HepG2 (cell line): ENCODE results near the gene TH. TPM values are rescaled to one million over a fixed set of nuclear protein-coding genes. Genes with fewer than 3 reads are reported as not detected.
A peak's percentile ranks its signal among the peaks of the same experiment; 100 is the strongest.

ENCODE experiments used
- ARID2 ChIP-seq: sonication (generic); formaldehyde crosslinking; IDR thresholded peaks from 2 replicates; pipeline ENCODE4 v1.8.1; 2022; ENCODE audit warnings: mild to moderate bottlenecking, missing genetic modification reagents, borderline replicate concordance
- HMGXB3 ChIP-seq: sonication (generic); formaldehyde crosslinking; IDR thresholded peaks from 2 replicates; pipeline ENCODE4 v1.4.0; 2020; ENCODE audit warnings: missing genetic modification reagents, borderline replicate concordance
- KDM2A ChIP-seq: sonication (generic); formaldehyde crosslinking; IDR thresholded peaks from 2 replicates; pipeline ENCODE4 v1.4.0; 2020; ENCODE audit warnings: low read depth, missing genetic modification reagents, borderline replicate concordance
- MBD4 ChIP-seq: IDR thresholded peaks from 2 replicates; pipeline ENCODE4 v1.6.1; 2012; ENCODE audit warnings: low read length, inconsistent platforms, borderline replicate concordance
- MTA1 ChIP-seq: sonication (generic); formaldehyde crosslinking; IDR thresholded peaks from 2 replicates; pipeline ENCODE4 v1.4.0; 2020; ENCODE audit warnings: missing genetic modification reagents, mild to moderate bottlenecking, borderline replicate concordance
- NFIC ChIP-seq: IDR thresholded peaks from 2 replicates; pipeline ENCODE4 v1.6.1; 2012; ENCODE audit warnings: mild to moderate bottlenecking, low read length, inconsistent platforms
- ONECUT2 ChIP-seq: sonication (generic); formaldehyde crosslinking; IDR thresholded peaks from 2 replicates; pipeline ENCODE4 v1.4.0; 2020; ENCODE audit warnings: missing genetic modification reagents
- PHB2 ChIP-seq: fragments of 450-650 bp; IDR thresholded peaks from 2 replicates; pipeline ENCODE4 v1.6.1; 2018; ENCODE audit not compliant: partially characterized antibody
- POLR2AphosphoS2 ChIP-seq: IDR thresholded peaks from 2 replicates; pipeline ENCODE4 v1.6.1; 2011; ENCODE audit warnings: low read depth, low read length, improper control_type of control experiment
- SP2 ChIP-seq: sonication (generic); formaldehyde crosslinking; IDR thresholded peaks from 2 replicates; pipeline ENCODE4 v1.5.1; 2020; ENCODE audit warnings: mild to moderate bottlenecking, missing genetic modification reagents
- TCF12 ChIP-seq, 2 experiments: fragments of 450-650 bp in 1 of 2; sonication (generic) in 1 of 2; formaldehyde crosslinking in 1 of 2; IDR thresholded peaks; 2 replicates each; pipeline versions ENCODE4 v1.6.1 to v1.8.0; 2017 to 2022; ENCODE audit warnings: antibody characterized with exemption in 1 of 2, mild to moderate bottlenecking in 1 of 2, missing genetic modification reagents in 1 of 2, moderate library complexity in 1 of 2
- THAP7 ChIP-seq: sonication (generic); formaldehyde crosslinking; IDR thresholded peaks from 2 replicates; pipeline ENCODE4 v1.8.1; 2023; ENCODE audit warnings: mild to moderate bottlenecking, missing genetic modification reagents
- TOPORS ChIP-seq: sonication (generic); formaldehyde crosslinking; IDR thresholded peaks from 2 replicates; pipeline ENCODE4 v1.8.0; 2023; ENCODE audit warnings: mild to moderate bottlenecking, missing genetic modification reagents
- ZBED4 ChIP-seq: sonication (generic); formaldehyde crosslinking; IDR thresholded peaks from 2 replicates; pipeline ENCODE4 v1.4.0; 2020; ENCODE audit warnings: missing genetic modification reagents, borderline replicate concordance
- ZNF10 ChIP-seq: sonication (generic); formaldehyde crosslinking; IDR thresholded peaks from 2 replicates; pipeline ENCODE4 v1.4.0; 2020; ENCODE audit warnings: mild to moderate bottlenecking, low read depth, missing genetic modification reagents, borderline replicate concordance
- ZNF329 ChIP-seq: sonication (generic); formaldehyde crosslinking; IDR thresholded peaks from 2 replicates; pipeline ENCODE4 v1.9.0; 2021; ENCODE audit warnings: low read depth, mild to moderate bottlenecking, missing genetic modification reagents
- ZNF441 ChIP-seq: sonication (generic); formaldehyde crosslinking; IDR thresholded peaks from 2 replicates; pipeline ENCODE4 v1.7.0; 2021; ENCODE audit warnings: missing genetic modification reagents, borderline replicate concordance
- ZNF75D ChIP-seq: sonication (generic); formaldehyde crosslinking; IDR thresholded peaks from 2 replicates; pipeline ENCODE4 v1.8.1; 2023; ENCODE audit warnings: missing genetic modification reagents, mild to moderate bottlenecking, borderline replicate concordance
- ZNF788 ChIP-seq: sonication (generic); formaldehyde crosslinking; IDR thresholded peaks from 2 replicates; pipeline ENCODE4 v1.5.0; 2020; ENCODE audit warnings: mild to moderate bottlenecking, missing genetic modification reagents, borderline replicate concordance
- ZNF792 ChIP-seq: IDR thresholded peaks from 2 replicates; pipeline ENCODE4 v1.6.1; 2016
- ZNF879 ChIP-seq: sonication (generic); formaldehyde crosslinking; IDR thresholded peaks from 2 replicates; pipeline ENCODE4 v1.8.1; 2023; ENCODE audit warnings: missing genetic modification reagents
- polyA plus RNA-seq, 8 experiments: library from polyadenylated mRNA; depleted of rRNA in 3 of 8; stranded (reverse) in 7 of 8; unstranded in 1 of 8; fragments of >200 nt; fragmentation: Illumina TruSeq in 4 of 8; extraction: Trizol in 4 of 8; gene quantifications; 2 replicates each; pipeline versions ENCODE4 v1.2.1 to v1.2.3, GENCODE V29; 2011 to 2016; ENCODE audit warnings: low read depth in 4 of 8, missing spikeins in 1 of 8, mixed read lengths in 1 of 8; ENCODE audit not compliant: insufficient read depth in 1 of 8
- total RNA-seq, 5 experiments: library from RNA; depleted of rRNA; stranded (reverse); fragments of >200 nt; fragmentation: Illumina TruSeq; extraction: Trizol; gene quantifications; 2 replicates each; pipeline ENCODE4 v1.2.3, GENCODE V29; 2016; ENCODE audit warnings: low read depth in 1 of 5

TH gene
- total and polyA plus RNA-seq, 2 of the 13 experiments (the other 11 are each of a cell fraction or from before 2014, with no cell fraction given) = 0.36 TPM; not detected in 1

- TF ChIP-seq HMGXB3 (CRISPR knock-in tag) (no peak), TCF12 (IDR thresholded peaks at IDR 0.05) (no peak), TCF12 (CRISPR knock-in tag; IDR thresholded peaks at IDR 0.05) (no peak), ZBED4 (peak; percentile 52; the same call in 1 of the 2 replicates), ZNF75D (CRISPR knock-in tag) (no peak), KDM2A (CRISPR knock-in tag) (peak; percentile 45; the same call in 1 of the 2 replicates), POLR2AphosphoS2 (no peak), ZNF329 (CRISPR knock-in tag) (no peak), MBD4 (no peak), ZNF441 (CRISPR knock-in tag) (no peak), ZNF10 (CRISPR knock-in tag) (no peak), ONECUT2 (CRISPR knock-in tag) (no peak), THAP7 (no peak), ZNF788 (CRISPR knock-in tag) (peak; percentile 78; the same call in 1 of the 2 replicates), MTA1 (peak; percentile 84; the same call in 1 of the 2 replicates), SP2 (CRISPR knock-in tag) (no peak), ZNF879 (CRISPR knock-in tag) (no peak), PHB2 (no peak), ARID2 (CRISPR knock-in tag) (no peak), ZNF792 (no peak), NFIC (no peak), TOPORS (CRISPR knock-in tag) (no peak)
Measured at GRCh38 chr11:2122222-2122906, 49.3 kb downstream of the TH start (continued).
